ENCODE results near the gene ECE1. TPM values are rescaled to one million over a fixed set of nuclear protein-coding genes. Genes with fewer than 3 reads are reported as not detected.
"Not testable (repeated sequence)": the region's sequence is repeated elsewhere in the genome, so short reads cannot be mapped to it uniquely, and the experiment has no call there.

Gene ECE1
- total RNA-seq, 1 experiment from 2014 or later = 192 TPM

- no peak for DNase-seq (ENCODE audit: low read depth, low spot score)
- intact Hi-C loops (cut with micrococcal nuclease; ENCODE audit: unreplicated experiment) = no loop called here
- no peaks in the 10 kb centered on the region for H3K9me3 ChIP-seq (ENCODE audit: control insufficient read depth, insufficient read depth, low read depth, low read length)
- in situ Hi-C loops (cut with HindIII; ENCODE audit: low pct_unique_long_range_greater_than_20kb, low sequenced_read_pairs) = no loop called here
- BruUV-seq (replicated peaks) = TSS peak; percentile 79
- peaks cover 17% of the 10 kb centered on the region; the same call in 1 of the 2 replicates for H3K4me1 ChIP-seq (ENCODE audit: control insufficient read depth, insufficient read depth, low read length)
- ChIA-PET CTCF (no interaction called here), POLR2A (interaction anchor here (1.0 kb wide), 1 partner anchor 19 kb away, joined by 4 read pairs; no protein-coding TSS in a partner anchor)
- peaks cover 3% of the 10 kb centered on the region; the same call in 1 of the 2 replicates for H3K36me3 ChIP-seq (ENCODE audit: control insufficient read depth, insufficient read depth, low read length)
- peak overlapping the region; percentile 93 to 94 for H3K4me3 ChIP-seq (ENCODE audit: low read depth in 2 of 2, low read length in 2 of 2)
- no peak for ATAC-seq
- no peaks in the 10 kb centered on the region for H3K27me3 ChIP-seq (ENCODE audit: control insufficient read depth, insufficient read depth, low read length)
- TF ChIP-seq SIN3A (IDR thresholded peaks at IDR 0.05; ENCODE audit: borderline replicate concordance, insufficient read depth, low read depth, low read length) = 0 out of 2 replicates have a peak, but pooled peaks have one; percentile 64
- TF ChIP-seq CTCF (IDR thresholded peaks at IDR 0.05) = no peak
- H3K27ac ChIP-seq (ENCODE audit: low read length) = peak overlapping the region; percentile 73
These were observed 115.5 kb downstream of the ECE1 start for GRCh38 chr1:21174654-21175323.

GRCh38 chr1:21174230-21174629, 116.0 kb downstream of the ECE1 start:
- ChIA-PET POLR2A (interaction anchor here (0.6 kb wide), 1 partner anchor 321 kb away, joined by 3 read pairs; no protein-coding TSS in a partner anchor), CTCF (no interaction called here)
- no peak for ATAC-seq
- peaks cover 17% of the 10 kb centered on the region; the same call in 1 of the 2 replicates for H3K4me1 ChIP-seq (ENCODE audit: control insufficient read depth, insufficient read depth, low read length)
- no peaks in the 10 kb centered on the region for H3K9me3 ChIP-seq (ENCODE audit: control insufficient read depth, insufficient read depth, low read depth, low read length)
- H3K27me3 ChIP-seq (ENCODE audit: control insufficient read depth, insufficient read depth, low read length) = no peaks in the 10 kb centered on the region
- peaks cover 3% of the 10 kb centered on the region; the same call in 1 of the 2 replicates for H3K36me3 ChIP-seq (ENCODE audit: control insufficient read depth, insufficient read depth, low read length)
- intact Hi-C loops (cut with micrococcal nuclease; ENCODE audit: unreplicated experiment) (no loop called here), in situ Hi-C loops (cut with HindIII; ENCODE audit: low pct_unique_long_range_greater_than_20kb, low sequenced_read_pairs) (no loop called here)
- H3K27ac ChIP-seq (ENCODE audit: low read length) = peak overlapping the region; percentile 73
- no peak for TF ChIP-seq SIN3A (IDR thresholded peaks at IDR 0.05; ENCODE audit: borderline replicate concordance, insufficient read depth, low read depth, low read length)
- TF ChIP-seq TCF7L2 (IDR thresholded peaks at IDR 0.05; ENCODE audit: low read depth, low read length) = no peak
- no peak for TF ChIP-seq REST (IDR thresholded peaks at IDR 0.05; ENCODE audit: insufficient read depth in 1 of 2, low read depth in 2 of 2, low read length in 1 of 2)
- TF ChIP-seq CTCF (IDR thresholded peaks at IDR 0.05) = no peak
- no peak for TF ChIP-seq POLR2AphosphoS5 (IDR thresholded peaks at IDR 0.05; ENCODE audit: low read depth, low read length)
- no TSS peak for BruUV-seq (replicated peaks)
- no peak for DNase-seq (ENCODE audit: low read depth, low spot score)
- H3K4me3 ChIP-seq (ENCODE audit: low read depth in 2 of 2, low read length in 2 of 2) = peak overlapping the region; percentile 93 to 94

GRCh38 chr1:21173096-21173495, 117.2 kb downstream of the ECE1 start:
- POLR2A ChIA-PET; CTCF ChIA-PET; ATAC-seq; H3K27ac ChIP-seq (ENCODE audit: low read length); in situ Hi-C loops (cut with HindIII; ENCODE audit: low pct_unique_long_range_greater_than_20kb, low sequenced_read_pairs); H3K9me3 ChIP-seq (ENCODE audit: control insufficient read depth, insufficient read depth, low read depth, low read length); DNase-seq (ENCODE audit: low read depth, low spot score); H3K27me3 ChIP-seq (ENCODE audit: control insufficient read depth, insufficient read depth, low read length); intact Hi-C loops (cut with micrococcal nuclease; ENCODE audit: unreplicated experiment); H3K36me3 ChIP-seq (ENCODE audit: control insufficient read depth, insufficient read depth, low read length); BruUV-seq (replicated peaks); H3K4me3 ChIP-seq (ENCODE audit: low read depth in 2 of 2, low read length in 2 of 2): not testable (repeated sequence)
- peaks cover 17% of the 10 kb centered on the region; the same call in 1 of the 2 replicates for H3K4me1 ChIP-seq (ENCODE audit: control insufficient read depth, insufficient read depth, low read length)

DNA sequence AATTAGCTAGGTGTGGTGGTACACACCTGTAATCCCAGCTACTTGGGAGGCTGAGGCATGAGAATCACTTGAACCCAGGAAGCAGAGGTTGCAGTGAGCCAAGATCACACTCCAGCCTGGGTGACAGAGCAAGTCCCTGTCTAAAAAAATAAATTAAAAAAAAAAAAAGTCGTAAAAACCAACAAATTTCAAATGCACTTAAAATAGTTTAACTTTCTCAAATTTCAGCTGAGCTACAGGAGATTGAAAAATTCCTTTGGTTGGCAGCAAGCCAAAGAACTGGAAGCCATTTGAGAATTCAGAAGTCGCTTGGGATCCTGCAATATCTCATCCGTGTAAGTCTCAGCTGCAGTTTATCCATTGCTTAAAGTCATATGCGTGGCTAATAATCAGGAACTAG, 119.4 kb downstream of the ECE1 start:
- H3K27ac ChIP-seq (ENCODE audit: low read length); intact Hi-C loops (cut with micrococcal nuclease; ENCODE audit: unreplicated experiment); H3K27me3 ChIP-seq (ENCODE audit: control insufficient read depth, insufficient read depth, low read length); in situ Hi-C loops (cut with HindIII; ENCODE audit: low pct_unique_long_range_greater_than_20kb, low sequenced_read_pairs); H3K9me3 ChIP-seq (ENCODE audit: control insufficient read depth, insufficient read depth, low read depth, low read length); H3K4me3 ChIP-seq (ENCODE audit: low read depth in 2 of 2, low read length in 2 of 2); BruUV-seq (replicated peaks); DNase-seq (ENCODE audit: low read depth, low spot score); ATAC-seq; POLR2A ChIA-PET; H3K36me3 ChIP-seq (ENCODE audit: control insufficient read depth, insufficient read depth, low read length): not testable (repeated sequence)
- H3K4me1 ChIP-seq (ENCODE audit: control insufficient read depth, insufficient read depth, low read length) = peaks cover 17% of the 10 kb centered on the region; the same call in 1 of the 2 replicates
- CTCF ChIA-PET = interaction anchor here (0.7 kb wide), 1 partner anchor 129 kb away, joined by 3 read pairs; no protein-coding TSS in a partner anchor
